Measurements from ENCODE around the gene SRPK2.
"Not testable (repeated sequence)": the region's sequence is repeated elsewhere in the genome, so short reads cannot be mapped to it uniquely, and the experiment has no call there.

The SRPK2 gene

GRCh38 chr7:105345003-105345402, 43.7 kb downstream of the SRPK2 start:
- no peak for DNase-seq (ENCODE audit: low read depth in 1 of 2, low spot score in 1 of 2)

DNA sequence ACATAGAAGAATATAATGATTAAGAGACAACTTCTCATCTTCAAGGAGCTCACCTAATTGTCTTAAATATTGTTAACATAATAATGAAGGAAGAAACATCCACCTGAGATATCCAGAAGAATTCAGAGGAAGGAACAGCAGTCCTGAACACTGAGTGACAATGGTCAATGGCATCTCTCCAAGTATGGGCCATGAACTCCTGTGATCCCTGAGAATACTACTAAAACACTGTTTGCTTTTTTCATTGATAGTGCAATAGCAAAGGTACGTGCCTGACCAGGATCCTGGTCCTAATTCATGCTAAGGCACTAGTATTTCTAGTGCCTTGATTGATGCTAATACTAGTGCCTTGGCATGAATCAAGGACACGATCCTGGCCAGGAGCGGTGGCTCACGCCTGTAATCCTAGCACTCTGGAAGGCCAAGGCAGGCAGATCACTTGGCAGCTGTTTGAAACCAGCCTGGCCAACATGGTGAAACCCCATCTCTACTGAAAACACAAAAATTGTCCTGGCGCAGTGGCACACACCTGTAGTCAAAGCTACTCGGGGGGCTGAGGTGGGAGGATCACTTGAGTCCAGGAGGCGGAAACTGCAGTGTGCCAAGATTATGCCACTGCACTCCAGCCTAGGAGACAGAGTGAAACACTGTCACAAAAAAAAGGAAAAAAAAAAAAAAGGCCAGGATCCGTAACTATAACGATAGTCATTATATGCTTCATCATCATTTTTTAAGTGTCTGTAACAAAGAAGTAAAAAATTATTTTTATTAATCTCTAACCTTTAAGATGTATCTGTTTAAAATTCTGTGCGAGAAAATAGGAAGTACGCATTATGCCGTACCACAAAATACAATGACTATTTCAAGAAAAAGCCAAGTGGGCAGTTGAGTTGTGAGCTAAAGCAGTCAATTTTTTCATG, 49.1 kb downstream of the SRPK2 start:
- no peak for DNase-seq (ENCODE audit: low read depth in 1 of 2, low spot score in 1 of 2)

GRCh38 chr7:105337529-105337928, 51.2 kb downstream of the SRPK2 start:
- no peak for DNase-seq (ENCODE audit: low read depth in 1 of 2, low spot score in 1 of 2)

GRCh38 chr7:105336009-105336408, 52.7 kb downstream of the SRPK2 start:
- no peak for DNase-seq (ENCODE audit: low read depth in 1 of 2, low spot score in 1 of 2)

DNA sequence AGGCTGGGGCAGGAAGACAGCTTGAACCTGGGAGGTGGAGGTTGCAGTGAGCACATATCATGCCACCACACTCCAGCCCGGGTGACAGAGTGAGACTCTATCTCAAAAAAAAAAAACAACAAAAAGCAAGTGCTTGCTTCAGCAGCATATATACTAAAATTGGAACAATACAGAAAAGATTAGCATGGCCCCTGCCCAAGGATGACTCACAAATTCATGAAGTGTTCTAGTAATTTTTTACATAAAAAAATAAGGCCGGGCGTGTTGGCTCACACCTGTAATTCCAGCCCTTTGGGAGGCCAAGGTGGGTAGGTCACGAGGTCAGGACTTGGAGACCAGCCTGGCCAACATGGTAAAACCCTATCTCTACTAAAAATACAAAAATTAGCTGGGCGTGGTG, 56.1 kb downstream of the SRPK2 start:
- DNase-seq (ENCODE audit: low read depth in 1 of 2, low spot score in 1 of 2), result not testable (repeated sequence)

GRCh38 chr7:105330526-105330925, 58.2 kb downstream of the SRPK2 start:
- no peak for DNase-seq (ENCODE audit: low read depth in 1 of 2, low spot score in 1 of 2)

DNA sequence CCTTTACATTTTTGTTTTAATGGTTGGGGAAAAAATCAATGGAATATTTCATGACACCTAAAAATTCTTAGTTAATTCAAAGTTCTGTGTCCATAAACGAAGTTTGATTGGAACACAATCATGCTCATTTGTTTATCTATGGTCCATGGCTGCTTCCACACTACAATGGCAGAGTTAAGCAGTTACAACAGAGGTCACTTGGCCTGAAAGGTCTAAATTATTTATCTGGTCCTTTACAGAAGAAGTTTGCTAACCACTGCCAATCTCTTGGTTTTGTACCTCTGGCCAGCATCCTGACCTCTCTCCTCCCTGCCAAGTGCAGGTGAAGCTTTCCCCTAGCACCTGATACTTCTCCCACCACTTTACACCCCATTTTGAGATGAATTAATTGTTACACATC, 61.5 kb downstream of the SRPK2 start:
- no peak for DNase-seq (ENCODE audit: low read depth in 1 of 2, low spot score in 1 of 2)

- no peak for DNase-seq (ENCODE audit: low read depth in 1 of 2, low spot score in 1 of 2)
Observed at GRCh38 chr7:105325216-105325904, 63.4 kb downstream of the SRPK2 start.

GRCh38 chr7:105324606-105325005, 64.1 kb downstream of the SRPK2 start:
- DNase-seq (ENCODE audit: low read depth in 1 of 2, low spot score in 1 of 2), result not testable (repeated sequence)

- no peak for DNase-seq (ENCODE audit: low read depth in 1 of 2, low spot score in 1 of 2)
Observed at GRCh38 chr7:105323366-105323765, 65.4 kb downstream of the SRPK2 start.

GRCh38 chr7:105322655-105323277, 66.0 kb downstream of the SRPK2 start:
- DNase-seq (ENCODE audit: low read depth in 1 of 2, low spot score in 1 of 2), result no peak

GRCh38 chr7:105321754-105322455, 66.8 kb downstream of the SRPK2 start:
- no peak for DNase-seq (ENCODE audit: low read depth in 1 of 2, low spot score in 1 of 2)

DNA sequence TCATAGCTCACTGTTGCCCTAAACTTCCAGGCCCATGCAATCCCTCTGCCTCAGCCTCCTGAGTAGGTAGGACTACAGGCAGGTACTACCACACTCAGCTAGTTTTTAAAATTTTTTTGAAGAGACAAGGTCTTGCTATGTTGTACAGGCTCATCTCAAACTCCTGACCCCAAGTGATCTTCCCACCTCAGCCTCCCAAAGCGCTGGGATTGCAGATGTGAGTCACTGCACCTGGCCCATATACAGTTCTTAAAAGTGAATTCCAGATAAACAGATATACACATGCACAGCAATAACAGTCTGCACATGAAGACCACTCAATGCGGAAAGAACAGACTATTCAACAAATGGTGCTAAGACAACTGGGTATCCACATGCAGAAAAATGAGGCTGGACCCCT, 67.8 kb downstream of the SRPK2 start:
- DNase-seq (ENCODE audit: low read depth in 1 of 2, low spot score in 1 of 2), result no peak

- DNase-seq (ENCODE audit: low read depth in 1 of 2, low spot score in 1 of 2), result no peak
Observed at GRCh38 chr7:105319578-105319977, 69.1 kb downstream of the SRPK2 start.

GRCh38 chr7:105316578-105317344, 72.0 kb downstream of the SRPK2 start:
- DNase-seq (ENCODE audit: low read depth in 1 of 2, low spot score in 1 of 2), result no peak

- no peak for DNase-seq (ENCODE audit: low read depth in 1 of 2, low spot score in 1 of 2)
Observed at GRCh38 chr7:105315357-105315756, 73.4 kb downstream of the SRPK2 start.

GRCh38 chr7:105309235-105310169, 79.2 kb downstream of the SRPK2 start:
- no peak for DNase-seq (ENCODE audit: low read depth in 1 of 2, low spot score in 1 of 2)

DNA sequence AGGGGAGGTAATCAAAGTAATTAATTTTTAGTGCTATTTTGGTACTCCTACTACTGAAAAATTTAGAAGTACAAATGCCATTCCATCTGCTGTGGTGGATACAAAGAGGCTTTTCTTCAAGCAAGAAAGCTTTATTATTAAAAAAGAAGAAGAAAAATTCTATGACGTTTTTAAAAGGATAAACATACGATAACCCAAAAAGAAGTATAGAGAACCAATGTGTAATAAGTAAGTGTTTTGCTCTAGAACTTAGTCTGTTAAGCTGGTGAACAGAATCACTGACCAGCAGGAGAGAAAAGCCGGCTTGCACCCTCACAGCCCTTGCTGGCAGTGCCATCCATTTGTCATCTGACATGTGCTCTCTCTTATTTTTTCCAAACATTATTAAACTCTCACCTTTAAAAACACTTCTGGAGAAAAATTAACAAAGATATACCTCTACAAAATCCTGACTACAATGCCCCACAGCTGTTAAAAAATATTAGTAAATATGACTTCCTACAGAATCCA, 81.5 kb downstream of the SRPK2 start:
- DNase-seq (ENCODE audit: low read depth in 1 of 2, low spot score in 1 of 2), result no peak

- no peak for DNase-seq (ENCODE audit: low read depth in 1 of 2, low spot score in 1 of 2)
Observed at GRCh38 chr7:105306298-105306748, 82.4 kb downstream of the SRPK2 start.

Measured in activated CD4-positive, alpha-beta T cell treated with anti-CD3 and anti-CD28 coated beads, Interleukin-2, amount 50 U/mL, for 24 hours (primary cell).